Suprapubic skin (tissue), 3 donors: Measurements from ENCODE around the gene RNF4.

ENCODE experiments used
- CTCF ChIP-seq, 2 donors: fragments of 200-600 bp in 1 of 2; fragments of 450-650 bp in 1 of 2; sonication (generic) in 1 of 2; IDR thresholded peaks; one replicate each; pipeline ENCODE4 v1.5.1; 2016 to 2019; ENCODE audit warnings: antibody characterized with exemption in 2 of 2, mild to moderate bottlenecking in 1 of 2, moderate library complexity in 1 of 2
- POLR2A ChIP-seq, 2 donors: fragments of 450-650 bp; IDR thresholded peaks; one replicate each; pipeline ENCODE4 v1.6.1; 2017; ENCODE audit warnings: antibody characterized with exemption in 2 of 2, mild to moderate bottlenecking in 2 of 2, moderate library complexity in 2 of 2

GRCh38 chr4:2516635-2517034, 47.7 kb downstream of the RNF4 start:
- TF ChIP-seq CTCF (IDR thresholded peaks at IDR 0.05) (no peak), POLR2A (IDR thresholded peaks at IDR 0.05) (no peak)
